ENCODE results near the gene KIT. TPM values are rescaled to one million over a fixed set of nuclear protein-coding genes. Genes with fewer than 3 reads are reported as not detected.

KIT gene
- total and polyA plus RNA-seq, 2 of the 13 experiments (the other 11 are each of a cell fraction or from before 2014, with no cell fraction given): not detected

DNA sequence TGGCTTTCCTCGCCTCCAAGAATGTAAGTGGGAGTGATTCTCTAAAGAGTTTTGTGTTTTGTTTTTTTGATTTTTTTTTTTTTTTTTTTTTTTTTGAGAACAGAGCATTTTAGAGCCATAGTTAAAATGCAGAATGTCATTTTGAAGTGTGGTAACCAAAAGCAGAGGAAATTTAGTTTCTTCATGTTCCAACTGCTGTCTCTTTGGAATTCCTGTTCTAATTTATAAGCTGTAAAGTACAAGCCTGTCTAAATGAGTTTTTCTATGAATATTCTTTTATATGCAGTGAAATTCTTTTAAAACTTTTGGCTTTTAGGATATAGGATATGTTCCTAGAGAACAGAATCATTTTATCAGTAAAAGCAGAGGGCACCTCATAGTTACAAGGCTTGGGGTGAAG is 74.2 kb downstream of the KIT start:
- no peak overlapping the region for H3K27ac ChIP-seq (ENCODE audit: extremely low read length, insufficient read depth, low read length)
- H3K4me2 ChIP-seq (ENCODE audit: low read depth, low read length): no peak overlapping the region
- no TSS peak for BruUV-seq (replicated peaks)
- no peak for FAIRE-seq
- CTCF ChIA-PET (ENCODE audit: low intra/inter-chr PET ratio, low total read pairs): no interaction called here
- WGBS (ENCODE audit: low lambda C conversion rate): 52% methylated on average over 1 of the region's 1 CpG
- in situ Hi-C loops (cut with HindIII; ENCODE audit: extremely low pct_ligation_motif_present, low pct_unique_long_range_greater_than_20kb) (no loop called here), intact Hi-C loops (cut with micrococcal nuclease; ENCODE audit: unreplicated experiment) (no loop called here)
- no peak overlapping the region for H3K4me3 ChIP-seq (replicated peaks in 1 of 3; ENCODE audit: insufficient read depth in 1 of 3, low read depth in 2 of 3, low read length in 3 of 3)
- H3K9ac ChIP-seq (ENCODE audit: insufficient read depth, low read depth, low read length): no peak overlapping the region
- no peak for ATAC-seq
- no peak overlapping the region for H2AFZ ChIP-seq (ENCODE audit: low read length)
- no peak for DNase-seq (ENCODE audit: low spot score)
- TF ChIP-seq HOMEZ (CRISPR knock-in tag; IDR thresholded peaks at IDR 0.05; ENCODE audit: low read depth) (no peak), ZBTB25 (CRISPR knock-in tag; IDR thresholded peaks at IDR 0.05) (no peak), ZBTB39 (CRISPR knock-in tag; IDR thresholded peaks at IDR 0.05) (no peak), ZNF747 (CRISPR knock-in tag; IDR thresholded peaks at IDR 0.05; ENCODE audit: borderline replicate concordance) (no peak), ZNF549 (CRISPR knock-in tag; IDR thresholded peaks at IDR 0.05) (no peak), ZNF296 (CRISPR knock-in tag; conservative IDR thresholded peaks at IDR 0.05) (no peak), ZNF121 (CRISPR knock-in tag; IDR thresholded peaks at IDR 0.05) (no peak), ERF (CRISPR knock-in tag; IDR thresholded peaks at IDR 0.05) (no peak), ZNF75D (CRISPR knock-in tag; IDR thresholded peaks at IDR 0.05; ENCODE audit: borderline replicate concordance) (no peak), NR3C1 (CRISPR knock-in tag; IDR thresholded peaks at IDR 0.05) (no peak)
- TF ChIP-seq, protein P1, sequence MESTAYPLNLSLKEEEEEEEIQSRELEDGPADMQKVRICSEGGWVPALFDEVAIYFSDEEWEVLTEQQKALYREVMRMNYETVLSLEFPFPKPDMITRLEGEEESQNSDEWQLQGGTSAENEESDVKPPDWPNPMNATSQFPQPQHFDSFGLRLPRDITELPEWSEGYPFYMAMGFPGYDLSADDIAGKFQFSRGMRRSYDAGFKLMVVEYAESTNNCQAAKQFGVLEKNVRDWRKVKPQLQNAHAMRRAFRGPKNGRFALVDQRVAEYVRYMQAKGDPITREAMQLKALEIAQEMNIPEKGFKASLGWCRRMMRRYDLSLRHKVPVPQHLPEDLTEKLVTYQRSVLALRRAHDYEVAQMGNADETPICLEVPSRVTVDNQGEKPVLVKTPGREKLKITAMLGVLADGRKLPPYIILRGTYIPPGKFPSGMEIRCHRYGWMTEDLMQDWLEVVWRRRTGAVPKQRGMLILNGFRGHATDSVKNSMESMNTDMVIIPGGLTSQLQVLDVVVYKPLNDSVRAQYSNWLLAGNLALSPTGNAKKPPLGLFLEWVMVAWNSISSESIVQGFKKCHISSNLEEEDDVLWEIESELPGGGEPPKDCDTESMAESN (CRISPR knock-in tag; conservative IDR thresholded peaks at IDR 0.05): no peak
- no peaks in the 10 kb centered on the region for H3K79me2 ChIP-seq (ENCODE audit: insufficient read depth, low read length)
- H4K20me1 ChIP-seq (ENCODE audit: insufficient read depth, low read length): no peaks in the 10 kb centered on the region
- no peaks in the 10 kb centered on the region for H3K36me3 ChIP-seq (replicated peaks in 1 of 2; ENCODE audit: control insufficient read depth in 1 of 2, insufficient read depth in 2 of 2, low read length in 2 of 2)
- no peaks in the 10 kb centered on the region for H3K9me3 ChIP-seq (ENCODE audit: low read length)
- POLR2A ChIA-PET: no interaction called here
- H3K4me1 ChIP-seq (ENCODE audit: insufficient read depth, low read length): no peaks in the 10 kb centered on the region
- H3K27me3 ChIP-seq (ENCODE audit: control insufficient read depth in 1 of 2, insufficient read depth in 2 of 2, low read length in 2 of 2): no peaks in the 10 kb centered on the region

Measured in HepG2 (cell line).